ENCODE data around the gene STX2.

DNA sequence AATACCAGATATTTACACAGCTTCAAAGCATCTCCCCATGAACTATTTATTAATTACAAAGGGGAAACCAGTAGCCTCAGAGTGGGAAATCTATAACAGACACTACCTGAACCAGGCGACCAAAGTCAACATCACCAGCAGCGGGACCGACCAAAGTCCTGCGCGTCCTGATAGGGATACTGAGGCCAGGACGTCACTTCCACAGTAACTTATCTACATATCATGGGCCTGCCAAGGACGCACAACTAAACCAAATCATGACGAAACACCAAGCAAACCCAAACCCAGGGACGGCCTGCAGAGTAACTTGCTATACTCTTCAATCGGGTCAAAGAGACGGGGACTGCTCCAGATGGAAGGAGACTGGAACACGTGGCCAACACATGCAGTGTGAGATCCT lies 96.9 kb downstream of the STX2 start:
- TF ChIP-seq, protein P1, sequence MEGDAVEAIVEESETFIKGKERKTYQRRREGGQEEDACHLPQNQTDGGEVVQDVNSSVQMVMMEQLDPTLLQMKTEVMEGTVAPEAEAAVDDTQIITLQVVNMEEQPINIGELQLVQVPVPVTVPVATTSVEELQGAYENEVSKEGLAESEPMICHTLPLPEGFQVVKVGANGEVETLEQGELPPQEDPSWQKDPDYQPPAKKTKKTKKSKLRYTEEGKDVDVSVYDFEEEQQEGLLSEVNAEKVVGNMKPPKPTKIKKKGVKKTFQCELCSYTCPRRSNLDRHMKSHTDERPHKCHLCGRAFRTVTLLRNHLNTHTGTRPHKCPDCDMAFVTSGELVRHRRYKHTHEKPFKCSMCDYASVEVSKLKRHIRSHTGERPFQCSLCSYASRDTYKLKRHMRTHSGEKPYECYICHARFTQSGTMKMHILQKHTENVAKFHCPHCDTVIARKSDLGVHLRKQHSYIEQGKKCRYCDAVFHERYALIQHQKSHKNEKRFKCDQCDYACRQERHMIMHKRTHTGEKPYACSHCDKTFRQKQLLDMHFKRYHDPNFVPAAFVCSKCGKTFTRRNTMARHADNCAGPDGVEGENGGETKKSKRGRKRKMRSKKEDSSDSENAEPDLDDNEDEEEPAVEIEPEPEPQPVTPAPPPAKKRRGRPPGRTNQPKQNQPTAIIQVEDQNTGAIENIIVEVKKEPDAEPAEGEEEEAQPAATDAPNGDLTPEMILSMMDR (optimal IDR thresholded peaks at IDR 0.05 in 1 of 3, IDR thresholded peaks at IDR 0.05 in 1 of 3, conservative IDR thresholded peaks at IDR 0.05 in 1 of 3; ENCODE audit: extremely low read depth in 1 of 3, insufficient read depth in 2 of 3, low read length in 3 of 3), result no peak
- no peak for TF ChIP-seq EZH2 (IDR thresholded peaks at IDR 0.05; ENCODE audit: low read length)
